22Rv1 (cell line): Measurements from ENCODE around the gene SMIM35.

Experiments
- H3K27ac ChIP-seq: fragments of 450-650 bp; 2 replicates; pipeline ENCODE4 v1.5.1; 2017
- CTCF ChIP-seq: fragments of 450-650 bp; IDR thresholded peaks from 2 replicates; pipeline ENCODE4 v1.5.1; 2017; ENCODE audit warnings: mild to moderate bottlenecking
- ZFX ChIP-seq: fragments of 450-650 bp; IDR thresholded peaks from 2 replicates; pipeline ENCODE4 v1.6.1; 2017; ENCODE audit warnings: antibody characterized with exemption, borderline replicate concordance

The SMIM35 gene

GRCh38 chr11:118109231-118109630 lies 22.5 kb upstream of the SMIM35 start:
- no peak overlapping the region for H3K27ac ChIP-seq

GRCh38 chr11:118108513-118108912 lies 21.8 kb upstream of the SMIM35 start:
- TF ChIP-seq ZFX: no peak
- no peak for TF ChIP-seq CTCF
- H3K27ac ChIP-seq: no peak overlapping the region

More at GRCh38 chr11:118109231-118109630, 22.5 kb upstream of the SMIM35 start:
- no peak for TF ChIP-seq CTCF
- TF ChIP-seq ZFX: no peak

GRCh38 chr11:118106789-118107335 lies 20.1 kb upstream of the SMIM35 start:
- TF ChIP-seq CTCF (no peak), ZFX (no peak)
- H3K27ac ChIP-seq: no peak overlapping the region

GRCh38 chr11:118105657-118106305 lies 19.0 kb upstream of the SMIM35 start:
- no peak for TF ChIP-seq CTCF
- TF ChIP-seq ZFX: no peak
- H3K27ac ChIP-seq: no peak overlapping the region

- no peak overlapping the region for H3K27ac ChIP-seq
- TF ChIP-seq ZFX (no peak), CTCF (no peak)
Measured at GRCh38 chr11:118104491-118104890, 17.7 kb upstream of the SMIM35 start.

- no peak for TF ChIP-seq CTCF
- TF ChIP-seq ZFX: no peak
- no peak overlapping the region for H3K27ac ChIP-seq
Measured at GRCh38 chr11:118102721-118103261, 16.0 kb upstream of the SMIM35 start.

- TF ChIP-seq ZFX (no peak), CTCF (no peak)
Measured at GRCh38 chr11:118100691-118101232, 14.0 kb upstream of the SMIM35 start.

More at GRCh38 chr11:118100691-118101232, 14.0 kb upstream of the SMIM35 start:
- no peak overlapping the region for H3K27ac ChIP-seq
